Spleen (tissue), 7 donors: ENCODE data around the gene MACROD2.

Source experiments
- POLR2A ChIP-seq, 3 donors: fragments of 450-650 bp; IDR thresholded peaks; one replicate each; pipeline ENCODE4 v1.5.1; 2017; ENCODE audit warnings: antibody characterized with exemption in 3 of 3, mild to moderate bottlenecking in 1 of 3
- TF ChIP-seq, protein P1 (sequence below), 11 experiments: fragments of 200-600 bp in 7 of 11; fragments of 450-650 bp in 4 of 11; sonication (generic) in 4 of 11; IDR thresholded peaks in 8 of 11; conservative IDR thresholded peaks in 3 of 11; 1 replicate in 7 of 11; 2 replicates in 4 of 11; pipeline versions ENCODE4 v1.4.0 to v1.8.0; 2016 to 2021; ENCODE audit warnings: antibody characterized with exemption in 11 of 11, inconsistent platforms in 4 of 11, mild to moderate bottlenecking in 1 of 11
- donor health status: DM: no; HTN: no; CAD: no; lungs with moderate emphysema.
- donor health status: DM: no; HTN: no; CAD: no.
- donor health status: DM: no; HTN: no; CAD: no.

DNA sequence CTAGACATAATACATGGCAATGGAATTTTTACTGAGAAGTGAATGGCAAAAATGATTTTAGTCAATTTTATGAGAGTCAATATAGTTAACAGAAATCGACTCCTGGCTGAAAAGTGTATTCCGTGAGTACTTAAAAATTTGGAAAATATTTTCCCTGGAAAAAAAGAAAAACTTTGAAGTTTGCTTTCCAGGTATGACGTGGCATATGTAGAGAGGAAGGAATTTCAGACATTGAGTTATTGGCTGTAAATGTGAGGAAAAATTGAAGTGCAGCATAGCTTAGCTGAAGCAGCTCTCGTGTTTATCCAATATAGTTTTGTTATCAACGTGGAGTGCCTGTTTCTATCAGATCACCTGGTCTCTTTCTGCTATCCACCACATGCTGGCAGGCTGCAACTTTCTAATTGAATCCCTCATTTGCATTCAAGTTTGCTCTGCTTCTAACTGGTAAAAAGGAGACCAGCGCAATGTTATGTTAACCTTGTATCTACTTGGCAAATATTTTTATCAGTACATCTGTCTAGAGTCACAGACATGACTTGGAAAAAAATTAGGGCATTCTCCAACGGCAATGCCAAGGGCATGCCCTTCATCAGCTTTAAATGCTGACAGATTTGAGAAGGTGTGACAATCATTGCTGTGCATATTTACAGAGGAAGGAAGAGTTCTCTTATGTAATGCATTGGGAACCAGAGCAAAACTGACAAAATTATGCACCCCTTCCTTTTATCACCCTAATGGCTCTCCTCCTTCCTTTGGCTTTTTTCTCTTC, 1444.9 kb downstream of the MACROD2 start:
- TF ChIP-seq, protein P1, sequence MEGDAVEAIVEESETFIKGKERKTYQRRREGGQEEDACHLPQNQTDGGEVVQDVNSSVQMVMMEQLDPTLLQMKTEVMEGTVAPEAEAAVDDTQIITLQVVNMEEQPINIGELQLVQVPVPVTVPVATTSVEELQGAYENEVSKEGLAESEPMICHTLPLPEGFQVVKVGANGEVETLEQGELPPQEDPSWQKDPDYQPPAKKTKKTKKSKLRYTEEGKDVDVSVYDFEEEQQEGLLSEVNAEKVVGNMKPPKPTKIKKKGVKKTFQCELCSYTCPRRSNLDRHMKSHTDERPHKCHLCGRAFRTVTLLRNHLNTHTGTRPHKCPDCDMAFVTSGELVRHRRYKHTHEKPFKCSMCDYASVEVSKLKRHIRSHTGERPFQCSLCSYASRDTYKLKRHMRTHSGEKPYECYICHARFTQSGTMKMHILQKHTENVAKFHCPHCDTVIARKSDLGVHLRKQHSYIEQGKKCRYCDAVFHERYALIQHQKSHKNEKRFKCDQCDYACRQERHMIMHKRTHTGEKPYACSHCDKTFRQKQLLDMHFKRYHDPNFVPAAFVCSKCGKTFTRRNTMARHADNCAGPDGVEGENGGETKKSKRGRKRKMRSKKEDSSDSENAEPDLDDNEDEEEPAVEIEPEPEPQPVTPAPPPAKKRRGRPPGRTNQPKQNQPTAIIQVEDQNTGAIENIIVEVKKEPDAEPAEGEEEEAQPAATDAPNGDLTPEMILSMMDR (IDR thresholded peaks at IDR 0.05 in 8 of 11, conservative IDR thresholded peaks at IDR 0.05 in 3 of 11) = no peak
- TF ChIP-seq POLR2A (IDR thresholded peaks at IDR 0.05) = no peak
